IMR-90 (cell line): ENCODE measurements around the gene ETF1. TPM values are rescaled to one million over a fixed set of nuclear protein-coding genes. Genes with fewer than 3 reads are reported as not detected.

Experiments used
- ATAC-seq: fragments of 200-7000 bp; cut with Tn5 transposase; 2 replicates; pipeline ENCODE4 v1.9.1; 2020; ENCODE audit warnings: low read depth, mild to moderate bottlenecking, moderate library complexity
- BruUV-seq: library from RNA; stranded (reverse); fragments of 400-500 nt; replicated peaks from 2 replicates; lab custom pipeline; 2021; lab: Mats Ljungman, UMichigan
- CTCF ChIA-PET: fragments of 300-600 bp; formaldehyde crosslinking; extraction: SDS; loops from one replicate; lab custom pipeline; 2021; ENCODE audit warnings: antibody characterized with exemption; lab: Yijun Ruan, JAX
- POLR2A ChIA-PET: fragments of 300-600 bp; sonication (Branson Sonifier 250); formaldehyde crosslinking; loops from one replicate; lab custom pipeline; 2022; ENCODE audit warnings: antibody characterized with exemption; ENCODE audit not compliant: unreplicated experiment; lab: Charles Lee
- DNase-seq: peaks from one replicate; pipeline ENCODE4 v3.0.0; 2013
- H2AFZ ChIP-seq: replicated peaks from 2 replicates; pipeline ENCODE3; 2013; ENCODE audit warnings: low read length, mild to moderate bottlenecking; ENCODE audit not compliant: poor library complexity
- H2AK5ac ChIP-seq: 2 replicates; pipeline ENCODE4 v1.6.1; 2013; ENCODE audit warnings: low read depth, low read length, inconsistent platforms
- H2AK9ac ChIP-seq: replicated peaks from 2 replicates; pipeline ENCODE3; 2013; ENCODE audit warnings: mild to moderate bottlenecking, low read depth, low read length, moderate library complexity; ENCODE audit not compliant: poor library complexity
- H2BK120ac ChIP-seq: 2 replicates; pipeline ENCODE4 v1.6.1; 2013; ENCODE audit warnings: low read depth, low read length, inconsistent platforms
- H2BK15ac ChIP-seq: 3 replicates; pipeline ENCODE4 v1.6.1; 2013; ENCODE audit warnings: low read depth, low read length, inconsistent platforms
- H2BK20ac ChIP-seq: 2 replicates; pipeline ENCODE4 v1.6.1; 2013; ENCODE audit warnings: low read depth, mild to moderate bottlenecking, inconsistent platforms, low read length, moderate library complexity
- H2BK5ac ChIP-seq: 2 replicates; pipeline ENCODE4 v1.6.1; 2013; ENCODE audit warnings: mild to moderate bottlenecking, low read depth, low read length, inconsistent platforms; ENCODE audit not compliant: poor library complexity, severe bottlenecking
- H3K14ac ChIP-seq: replicated peaks from 2 replicates; pipeline ENCODE4 v1.6.1; 2013; ENCODE audit warnings: low read depth, low read length, inconsistent platforms
- H3K18ac ChIP-seq: 2 replicates; pipeline ENCODE4 v1.6.1; 2013; ENCODE audit warnings: low read depth, low read length, control low read depth
- H3K23ac ChIP-seq: 2 replicates; pipeline ENCODE4 v1.6.1; 2013; ENCODE audit warnings: low read depth, low read length, inconsistent platforms
- H3K27ac ChIP-seq: 2 replicates; pipeline ENCODE4 v1.5.1; 2013; ENCODE audit warnings: mild to moderate bottlenecking, control low read depth, low read length; ENCODE audit not compliant: insufficient read depth
- H3K27me3 ChIP-seq: 2 replicates; pipeline ENCODE4 v1.6.1; 2013; ENCODE audit warnings: low read length; ENCODE audit not compliant: control insufficient read depth, insufficient read depth
- H3K36me3 ChIP-seq: 2 replicates; pipeline ENCODE4 v1.6.1; 2013; ENCODE audit warnings: low read length, mixed read lengths; ENCODE audit not compliant: control insufficient read depth, insufficient read depth
- H3K4ac ChIP-seq: 2 replicates; pipeline ENCODE4 v1.6.1; 2013; ENCODE audit warnings: low read depth, low read length, inconsistent platforms
- H3K4me1 ChIP-seq: 2 replicates; pipeline ENCODE4 v1.6.1; 2013; ENCODE audit warnings: low read length, mixed read lengths; ENCODE audit not compliant: control insufficient read depth, insufficient read depth
- H3K4me2 ChIP-seq: 2 replicates; pipeline ENCODE4 v1.6.1; 2013; ENCODE audit warnings: low read depth, mild to moderate bottlenecking, control low read depth, low read length, moderate library complexity
- H3K4me3 ChIP-seq: 2 replicates; pipeline ENCODE4 v1.5.1; 2013; ENCODE audit warnings: low read depth, mild to moderate bottlenecking, control low read depth, low read length, moderate library complexity; ENCODE audit not compliant: insufficient read depth
- H3K56ac ChIP-seq: 2 replicates; pipeline ENCODE4 v1.6.1; 2013; ENCODE audit warnings: low read length, inconsistent platforms; ENCODE audit not compliant: insufficient read depth; ENCODE audit errors: extremely low read depth
- H3K79me1 ChIP-seq, 2 experiments: 2 replicates each; pipeline ENCODE4 v1.6.1; 2013; ENCODE audit warnings: low read length in 2 of 2, inconsistent platforms in 1 of 2, low read depth in 1 of 2
- H3K9ac ChIP-seq: 2 replicates; pipeline ENCODE4 v1.6.1; 2013; ENCODE audit warnings: low read depth, low read length, control low read depth
- H3K9me1 ChIP-seq: 2 replicates; pipeline ENCODE4 v1.6.1; 2013; ENCODE audit warnings: low read length, inconsistent platforms; ENCODE audit not compliant: insufficient read depth
- H3K9me3 ChIP-seq: 2 replicates; pipeline ENCODE4 v1.6.1; 2013; ENCODE audit warnings: low read length; ENCODE audit not compliant: control insufficient read depth, insufficient read depth
- H4K20me1 ChIP-seq: 2 replicates; pipeline ENCODE4 v1.6.1; 2013; ENCODE audit warnings: low read length, inconsistent platforms; ENCODE audit not compliant: insufficient read depth
- H4K5ac ChIP-seq: 2 replicates; pipeline ENCODE4 v1.6.1; 2013; ENCODE audit warnings: mild to moderate bottlenecking, low read depth, low read length, control low read depth
- H4K8ac ChIP-seq, 2 experiments: 2 replicates each; pipeline ENCODE4 v1.6.1; 2013; ENCODE audit warnings: low read depth in 2 of 2, low read length in 2 of 2, control low read depth in 1 of 2, inconsistent platforms in 1 of 2
- H4K91ac ChIP-seq: 2 replicates; pipeline ENCODE4 v1.6.1; 2013; ENCODE audit warnings: low read depth, low read length, inconsistent platforms; ENCODE audit not compliant: insufficient read depth
- BHLHE40 ChIP-seq: fragments of 150-350 bp; IDR thresholded peaks from 2 replicates; pipeline ENCODE4 v1.6.1; 2016; ENCODE audit warnings: mild to moderate bottlenecking, low read depth, low read length
- MAFK ChIP-seq: IDR thresholded peaks from 2 replicates; pipeline ENCODE4 v1.6.1; 2012; ENCODE audit warnings: low read depth, low read length, improper control_type of control experiment
- MXI1 ChIP-seq: IDR thresholded peaks from 2 replicates; pipeline ENCODE4 v1.6.1; 2012; ENCODE audit warnings: low read depth, mild to moderate bottlenecking, low read length, moderate library complexity, borderline replicate concordance
- NFE2L2 ChIP-seq: fragments of 150-350 bp; IDR thresholded peaks from 2 replicates; pipeline ENCODE4 v1.6.1; 2016; ENCODE audit warnings: low read depth, mild to moderate bottlenecking, low read length
- RAD21 ChIP-seq: IDR thresholded peaks from 2 replicates; pipeline ENCODE4 v1.6.1; 2012; ENCODE audit warnings: low read length, improper control_type of control experiment
- RFX5 ChIP-seq: IDR thresholded peaks from 2 replicates; pipeline ENCODE4 v1.8.0; 2012; ENCODE audit warnings: low read depth, mild to moderate bottlenecking, low read length, moderate library complexity
- SMC3 ChIP-seq: fragments of 150-350 bp; IDR thresholded peaks from 2 replicates; pipeline ENCODE4 v1.6.1; 2016; ENCODE audit warnings: low read depth, mild to moderate bottlenecking, antibody characterized with exemption, low read length, moderate library complexity
- WGBS, 2 experiments: methylation state at CpG; one replicate each; pipeline versions ENCODE4 v1.1.5 to v1.1.7; 2013; ENCODE audit warnings: missing lambda C conversion rate in 2 of 2; ENCODE audit not compliant: insufficient read length in 1 of 2; ENCODE audit errors: extremely low coverage in 2 of 2; 5-methylcytosine and 5-hydroxymethylcytosine counted together
- dilution Hi-C: fragments of 300-500 bp; cut with HindIII; formaldehyde crosslinking; loops from one replicate; pipeline ENCODE4 v1.14.3; 2018; ENCODE audit warnings: low sequenced_read_pairs; ENCODE audit not compliant: unreplicated experiment
- in situ Hi-C: fragments of 300-500 bp; cut with MboI; formaldehyde crosslinking; loops from 3 replicates; pipeline ENCODE4 v1.14.3; 2019; ENCODE audit warnings: low sequenced_read_pairs, inconsistent platforms, mixed read lengths
- intact Hi-C: fragments of 100-400 bp; cut with micrococcal nuclease; formaldehyde crosslinking; loops from 2 replicates; pipeline ENCODE4 v1.10.0; 2022
- polyA plus RNA-seq, 3 experiments: library from polyadenylated mRNA; depleted of rRNA; stranded (reverse); fragments of >200 nt; gene quantifications; 2 replicates each; pipeline ENCODE4 v1.2.3, GENCODE V29; 2012; ENCODE audit warnings: low replicate concordance in 1 of 3
- total RNA-seq: library from RNA; depleted of rRNA; stranded (reverse); fragments of >200 nt; gene quantifications from 2 replicates; pipeline ENCODE4 v1.2.3, GENCODE V29; 2012
- TF ChIP-seq, protein P1 (sequence below): fragments of 150-350 bp; IDR thresholded peaks from 2 replicates; pipeline ENCODE4 v1.6.1; 2016; ENCODE audit warnings: low read depth, mild to moderate bottlenecking, low read length, moderate library complexity, borderline replicate concordance
- TF ChIP-seq, protein P2 (sequence below): fragments of 150-350 bp; IDR thresholded peaks from 2 replicates; pipeline ENCODE4 v1.6.1; 2017; ENCODE audit warnings: mild to moderate bottlenecking, antibody characterized with exemption, low read length, low read depth

The ETF1 gene
- total and polyA plus RNA-seq, 2 of the 4 experiments (the other 2 are of a cell fraction) = 53.2 to 126 TPM

DNA sequence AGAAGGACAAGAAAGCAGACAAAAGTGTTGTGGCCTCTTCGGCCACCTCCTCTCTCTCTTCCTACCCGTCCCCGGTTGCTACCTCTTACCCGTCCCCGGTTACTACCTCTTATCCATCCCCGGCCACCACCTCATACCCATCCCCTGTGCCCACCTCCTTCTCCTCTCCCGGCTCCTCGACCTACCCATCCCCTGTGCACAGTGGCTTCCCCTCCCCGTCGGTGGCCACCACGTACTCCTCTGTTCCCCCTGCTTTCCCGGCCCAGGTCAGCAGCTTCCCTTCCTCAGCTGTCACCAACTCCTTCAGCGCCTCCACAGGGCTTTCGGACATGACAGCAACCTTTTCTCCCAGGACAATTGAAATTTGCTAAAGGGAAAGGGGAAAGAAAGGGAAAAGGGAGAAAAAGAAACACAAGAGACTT, 75.3 kb downstream of the ETF1 start (continued):
- TF ChIP-seq MAFK (no peak), NFE2L2 (no peak; the same call in 1 of the 2 replicates)

DNA sequence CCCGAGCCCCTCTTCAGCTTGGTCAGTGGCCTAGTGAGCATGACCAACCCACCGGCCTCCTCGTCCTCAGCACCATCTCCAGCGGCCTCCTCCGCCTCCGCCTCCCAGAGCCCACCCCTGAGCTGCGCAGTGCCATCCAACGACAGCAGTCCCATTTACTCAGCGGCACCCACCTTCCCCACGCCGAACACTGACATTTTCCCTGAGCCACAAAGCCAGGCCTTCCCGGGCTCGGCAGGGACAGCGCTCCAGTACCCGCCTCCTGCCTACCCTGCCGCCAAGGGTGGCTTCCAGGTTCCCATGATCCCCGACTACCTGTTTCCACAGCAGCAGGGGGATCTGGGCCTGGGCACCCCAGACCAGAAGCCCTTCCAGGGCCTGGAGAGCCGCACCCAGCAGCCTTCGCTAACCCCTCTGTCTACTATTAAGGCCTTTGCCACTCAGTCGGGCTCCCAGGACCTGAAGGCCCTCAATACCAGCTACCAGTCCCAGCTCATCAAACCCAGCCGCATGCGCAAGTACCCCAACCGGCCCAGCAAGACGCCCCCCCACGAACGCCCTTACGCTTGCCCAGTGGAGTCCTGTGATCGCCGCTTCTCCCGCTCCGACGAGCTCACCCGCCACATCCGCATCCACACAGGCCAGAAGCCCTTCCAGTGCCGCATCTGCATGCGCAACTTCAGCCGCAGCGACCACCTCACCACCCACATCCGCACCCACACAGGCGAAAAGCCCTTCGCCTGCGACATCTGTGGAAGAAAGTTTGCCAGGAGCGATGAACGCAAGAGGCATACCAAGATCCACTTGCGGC, 75.9 kb downstream of the ETF1 start:
- peak overlapping the region; percentile 66 for H3K4me3 ChIP-seq
- 98% methylated on average over 10 of the region's 45 CpGs; no CpG with 5 or more reads in 1 of the 2 experiments for WGBS, 2 experiments
- peaks cover 23% of the 10 kb centered on the region for H3K9me1 ChIP-seq
- H3K9me3 ChIP-seq = no peaks in the 10 kb centered on the region
- POLR2A ChIA-PET = interaction anchor here (0.6 kb wide), 1 partner anchor 7 kb away, joined by 15 read pairs; no protein-coding TSS in a partner anchor
- peaks cover 13 to 38% of the 10 kb centered on the region in 2 experiments for H3K79me1 ChIP-seq
- H3K36me3 ChIP-seq = peaks cover 18% of the 10 kb centered on the region
- H2BK15ac ChIP-seq = no peak overlapping the region
- peaks cover 56% of the 10 kb centered on the region for H4K20me1 ChIP-seq
- ATAC-seq = no peak
- in situ Hi-C loops (no loop called here), intact Hi-C loops (no loop called here), dilution Hi-C loops (no loop called here)
- no peak overlapping the region for H3K56ac ChIP-seq
- peak overlapping the region; percentile 75 for H3K4me2 ChIP-seq
- no peak overlapping the region; the same call in 1 of the 2 replicates for H3K27ac ChIP-seq
- TF ChIP-seq RFX5 = no peak
- TF ChIP-seq MXI1 = no peak
- no peak for TF ChIP-seq BHLHE40
- TF ChIP-seq, protein P1, sequence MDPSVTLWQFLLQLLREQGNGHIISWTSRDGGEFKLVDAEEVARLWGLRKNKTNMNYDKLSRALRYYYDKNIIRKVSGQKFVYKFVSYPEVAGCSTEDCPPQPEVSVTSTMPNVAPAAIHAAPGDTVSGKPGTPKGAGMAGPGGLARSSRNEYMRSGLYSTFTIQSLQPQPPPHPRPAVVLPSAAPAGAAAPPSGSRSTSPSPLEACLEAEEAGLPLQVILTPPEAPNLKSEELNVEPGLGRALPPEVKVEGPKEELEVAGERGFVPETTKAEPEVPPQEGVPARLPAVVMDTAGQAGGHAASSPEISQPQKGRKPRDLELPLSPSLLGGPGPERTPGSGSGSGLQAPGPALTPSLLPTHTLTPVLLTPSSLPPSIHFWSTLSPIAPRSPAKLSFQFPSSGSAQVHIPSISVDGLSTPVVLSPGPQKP = no peak
- no peak for TF ChIP-seq SMC3
- no peak for TF ChIP-seq MAFK
- TF ChIP-seq RAD21 = no peak
- TF ChIP-seq, protein P2, sequence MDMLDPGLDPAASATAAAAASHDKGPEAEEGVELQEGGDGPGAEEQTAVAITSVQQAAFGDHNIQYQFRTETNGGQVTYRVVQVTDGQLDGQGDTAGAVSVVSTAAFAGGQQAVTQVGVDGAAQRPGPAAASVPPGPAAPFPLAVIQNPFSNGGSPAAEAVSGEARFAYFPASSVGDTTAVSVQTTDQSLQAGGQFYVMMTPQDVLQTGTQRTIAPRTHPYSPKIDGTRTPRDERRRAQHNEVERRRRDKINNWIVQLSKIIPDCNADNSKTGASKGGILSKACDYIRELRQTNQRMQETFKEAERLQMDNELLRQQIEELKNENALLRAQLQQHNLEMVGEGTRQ = peak; percentile 79
- peak overlapping the region; percentile 65; the same call in 1 of the 2 replicates for H3K14ac ChIP-seq
- H4K91ac ChIP-seq = no peak overlapping the region
- H2BK120ac ChIP-seq = no peak overlapping the region
- H3K18ac ChIP-seq = no peak overlapping the region
- H4K8ac ChIP-seq = no peak overlapping the region
- no peak overlapping the region for H4K5ac ChIP-seq
- no peak overlapping the region for H2BK5ac ChIP-seq
- no TSS peak for BruUV-seq
- no peak overlapping the region for H2AFZ ChIP-seq
- DNase-seq = peak; percentile 38
- H3K4me1 ChIP-seq = peaks cover 12% of the 10 kb centered on the region; the same call in 1 of the 2 replicates
- peak overlapping the region; percentile 60 for H2AK9ac ChIP-seq
- no peaks in the 10 kb centered on the region for H3K27me3 ChIP-seq
- H3K4ac ChIP-seq = no peak overlapping the region
- no peak overlapping the region for H2BK20ac ChIP-seq
- peak overlapping the region; percentile 61 for H3K9ac ChIP-seq
- H2AK5ac ChIP-seq = no peak overlapping the region
- CTCF ChIA-PET = interaction anchor here (0.7 kb wide), 1 partner anchor 19 kb away, joined by 3 read pairs; no protein-coding TSS in a partner anchor
- peak overlapping the region; percentile 63; the same call in 1 of the 2 replicates for H3K23ac ChIP-seq
